CD14-positive monocyte (primary cell): ENCODE measurements around the gene FSCN2. TPM values are rescaled to one million over a fixed set of nuclear protein-coding genes. Genes with fewer than 3 reads are reported as not detected.

Experiments used
- DNase-seq, 3 donors: peaks; one replicate each; pipeline ENCODE4 v3.0.0-alpha.2; 2011 to 2022
- H2AFZ ChIP-seq: 2 replicates; pipeline ENCODE4 v1.6.0; 2012; ENCODE audit warnings: mild to moderate bottlenecking, low read depth, low read length, inconsistent platforms; ENCODE audit not compliant: insufficient read depth, poor library complexity, severe bottlenecking
- H3K27ac ChIP-seq, 2 donors: 1 replicate in 1 of 2; 2 replicates in 1 of 2; pipeline ENCODE4 v1.5.1; 2012 to 2013; ENCODE audit warnings: low read length in 2 of 2, control low read depth in 1 of 2, inconsistent platforms in 1 of 2, low read depth in 1 of 2, mild to moderate bottlenecking in 1 of 2
- H3K27me3 ChIP-seq, 2 donors: one replicate each; pipeline versions ENCODE4 v1.6.0 to v1.6.1; 2011 to 2013; ENCODE audit warnings: low read length in 2 of 2; ENCODE audit not compliant: control insufficient read depth in 2 of 2, insufficient read depth in 2 of 2
- H3K36me3 ChIP-seq, 2 donors: replicated peaks in 1 of 2; 1 replicate in 1 of 2; 2 replicates in 1 of 2; pipeline versions ENCODE4 v1.5.1 to v1.6.1; 2012 to 2013; ENCODE audit warnings: low read length in 2 of 2, control low read depth in 1 of 2, inconsistent platforms in 1 of 2, mild to moderate bottlenecking in 1 of 2; ENCODE audit not compliant: insufficient read depth in 2 of 2, control insufficient read depth in 1 of 2
- H3K4me1 ChIP-seq, 2 donors: 1 replicate in 1 of 2; 2 replicates in 1 of 2; pipeline versions ENCODE4 v1.5.1 to v1.6.1; 2012 to 2013; ENCODE audit warnings: low read length in 2 of 2, control low read depth in 1 of 2, inconsistent platforms in 1 of 2, mild to moderate bottlenecking in 1 of 2, moderate library complexity in 1 of 2; ENCODE audit not compliant: insufficient read depth in 2 of 2, control insufficient read depth in 1 of 2
- H3K4me2 ChIP-seq: replicated peaks from 2 replicates; pipeline ENCODE3; 2012; ENCODE audit warnings: low read length, moderate library complexity, mild to moderate bottlenecking; ENCODE audit not compliant: poor library complexity, severe bottlenecking; ENCODE audit errors: extremely low read depth
- H3K4me3 ChIP-seq, 3 experiments: fragments of 200-600 bp in 1 of 3; sonication (generic) in 1 of 3; replicated peaks in 1 of 3; 1 replicate in 2 of 3; 2 replicates in 1 of 3; pipeline ENCODE4 v1.5.1; 2011 to 2013; ENCODE audit warnings: low read length in 3 of 3, mild to moderate bottlenecking in 3 of 3, control low read depth in 2 of 3, low read depth in 2 of 3, inconsistent platforms in 1 of 3, moderate library complexity in 1 of 3
- H3K79me2 ChIP-seq: 2 replicates; pipeline ENCODE4 v1.6.0; 2012; ENCODE audit warnings: mild to moderate bottlenecking, control low read depth, inconsistent platforms, low read length, moderate library complexity; ENCODE audit not compliant: insufficient read depth
- H3K9ac ChIP-seq: 2 replicates; pipeline ENCODE4 v1.6.0; 2017; ENCODE audit warnings: low read length, mild to moderate bottlenecking; ENCODE audit not compliant: insufficient read depth, poor library complexity, severe bottlenecking
- H3K9me3 ChIP-seq, 2 donors: replicated peaks in 1 of 2; 1 replicate in 1 of 2; 2 replicates in 1 of 2; pipeline versions ENCODE4 v1.5.1 to v1.6.1; 2012 to 2013; ENCODE audit warnings: low read length in 2 of 2, control low read depth in 1 of 2; ENCODE audit not compliant: control insufficient read depth in 1 of 2, insufficient read depth in 1 of 2
- H4K20me1 ChIP-seq: 2 replicates; pipeline ENCODE4 v1.6.0; 2012; ENCODE audit warnings: mild to moderate bottlenecking, low read length, control low read depth, moderate library complexity; ENCODE audit not compliant: insufficient read depth
- H3K27ac Mint-ChIP-seq, 7 donors: one replicate each; pipeline ENCODE4 v1.8.0; 2020; ENCODE audit warnings: mild to moderate bottlenecking in 7 of 7, mixed read lengths in 7 of 7, moderate library complexity in 6 of 7, inconsistent platforms in 2 of 7
- H3K27me3 Mint-ChIP-seq, 3 donors: one replicate each; pipeline ENCODE4 v1.8.0; 2021 to 2022; ENCODE audit warnings: low read depth in 3 of 3, mild to moderate bottlenecking in 3 of 3, mixed read lengths in 3 of 3, moderate library complexity in 3 of 3, inconsistent platforms in 1 of 3
- H3K36me3 Mint-ChIP-seq, 2 donors: one replicate each; pipeline ENCODE4 v1.8.0; 2020; ENCODE audit warnings: mixed read lengths in 2 of 2, inconsistent platforms in 1 of 2, mild to moderate bottlenecking in 1 of 2
- H3K4me1 Mint-ChIP-seq: one replicate; pipeline ENCODE4 v1.8.0; 2020; ENCODE audit warnings: mild to moderate bottlenecking, mixed read lengths
- H3K4me3 Mint-ChIP-seq, 2 donors: one replicate each; pipeline ENCODE4 v1.8.0; 2020; ENCODE audit warnings: mild to moderate bottlenecking in 2 of 2, mixed read lengths in 2 of 2, moderate library complexity in 1 of 2
- H3K9me3 Mint-ChIP-seq, 7 donors: one replicate each; pipeline ENCODE4 v1.8.0; 2020 to 2022; ENCODE audit warnings: mixed read lengths in 7 of 7, mild to moderate bottlenecking in 6 of 7, moderate library complexity in 6 of 7, inconsistent platforms in 2 of 7
- CTCF ChIP-seq: fragments of 200-600 bp; IDR thresholded peaks from one replicate; pipeline ENCODE4 v1.8.0; 2022; ENCODE audit warnings: antibody characterized with exemption, mild to moderate bottlenecking
- WGBS: methylation state at CpG from one replicate; pipeline ENCODE4 v1.1.5; 2013; ENCODE audit warnings: missing lambda C conversion rate; ENCODE audit not compliant: insufficient coverage; 5-methylcytosine and 5-hydroxymethylcytosine counted together
- intact Hi-C, 2 donors: fragments of 100-400 bp; cut with micrococcal nuclease; formaldehyde crosslinking; loops; one replicate each; pipeline versions ENCODE4 v1.15.0 to v1.15.1; 2023
- polyA plus RNA-seq, 3 donors: library from polyadenylated mRNA; depleted of rRNA in 1 of 3; unstranded in 2 of 3; stranded (reverse) in 1 of 3; fragments of 300-500 nt in 2 of 3; fragments of >200 nt in 1 of 3; fragmentation: Illumina TruSeq in 2 of 3; gene quantifications; 1 replicate in 2 of 3; 2 replicates in 1 of 3; pipeline ENCODE4 v1.2.3, GENCODE V29; 2012 to 2021

Gene FSCN2
- polyA plus RNA-seq, 3 donors = 0.07 TPM; not detected in 2

DNA sequence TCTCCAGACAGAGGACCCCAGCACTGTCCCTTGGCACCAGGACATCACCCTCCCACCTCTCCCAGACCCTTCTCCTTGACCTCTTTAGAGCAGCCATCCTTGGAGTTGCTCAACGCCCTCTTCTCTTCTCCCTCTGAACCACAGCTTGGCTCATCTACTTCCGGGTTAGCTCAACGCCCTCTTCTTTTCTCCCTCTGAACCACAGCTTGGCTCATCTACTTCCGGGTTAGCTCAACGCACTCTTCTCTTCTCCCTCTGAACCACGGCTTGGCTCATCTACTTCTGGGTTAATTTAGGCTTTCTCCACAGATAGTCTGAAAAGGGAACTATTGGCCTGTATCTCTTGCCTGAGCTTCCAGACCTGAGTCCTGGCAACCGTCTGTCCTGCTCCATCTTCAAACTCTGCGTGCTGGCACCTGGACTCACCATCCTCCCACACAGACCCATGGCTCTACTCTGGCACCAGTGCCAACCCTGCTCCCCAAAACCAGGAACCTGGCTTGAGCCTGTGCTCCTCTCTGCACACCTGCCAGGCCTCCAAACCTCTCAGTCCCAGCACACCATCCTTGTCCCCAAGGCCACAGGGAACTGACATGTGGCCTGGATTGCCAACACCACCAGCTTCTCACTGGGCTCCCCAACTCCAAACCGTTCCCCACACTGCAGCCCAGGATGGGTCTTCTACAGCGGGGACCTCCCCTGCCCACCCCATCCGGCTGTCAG, 49.3 kb downstream of the FSCN2 start:
- H3K27me3 Mint-ChIP-seq = peaks cover 0 to 2% (median 0%) of the 10 kb centered on the region in 3 donors
- TF ChIP-seq CTCF = no peak
- H3K4me1 ChIP-seq = peaks cover 17 to 18% of the 10 kb centered on the region in 2 donors
- peaks cover 6% of the 10 kb centered on the region for H4K20me1 ChIP-seq
- H3K36me3 ChIP-seq = peaks cover 55 to 84% of the 10 kb centered on the region in 2 donors
- H3K9me3 Mint-ChIP-seq = peaks cover 0 to 2% (median 0%) of the 10 kb centered on the region in 7 donors
- no peaks in the 10 kb centered on the region for H3K9me3 ChIP-seq
- peak overlapping the region; percentile 51 for H2AFZ ChIP-seq
- intact Hi-C loops = no loop called here
- peak; percentile 58 to 80 (median 78) for DNase-seq
- 55% methylated on average over 10 of the region's 11 CpGs for whole genome bisulfite sequencing
- peaks cover 63 to 88% of the 10 kb centered on the region in 2 donors for H3K36me3 Mint-ChIP-seq
- H3K27me3 ChIP-seq = no peaks in the 10 kb centered on the region
- H3K4me3 Mint-ChIP-seq = peak overlapping the region in 1 of 2 donors; percentile 57
- peak overlapping the region in 1 of 3 experiments; percentile 13 for H3K4me3 ChIP-seq
- peak overlapping the region; percentile 36 for H3K4me2 ChIP-seq
- H3K4me1 Mint-ChIP-seq = peaks cover 21% of the 10 kb centered on the region
- H3K79me2 ChIP-seq = peaks cover 61% of the 10 kb centered on the region
- peak overlapping the region; percentile 72 to 96 (median 87) for H3K27ac Mint-ChIP-seq
- H3K9ac ChIP-seq = no peak overlapping the region
- peak overlapping the region; percentile 71 to 81 for H3K27ac ChIP-seq

- Histone ChIP-seq H3K4me1 (peaks cover 17 to 18% of the 10 kb centered on the region in 2 donors), H3K79me2 (peaks cover 61% of the 10 kb centered on the region)
- no peak for TF ChIP-seq CTCF
Measured at GRCh38 chr17:81578038-81578441, 49.9 kb downstream of the FSCN2 start.

More at GRCh38 chr17:81578038-81578441, 49.9 kb downstream of the FSCN2 start:
- H3K4me2 ChIP-seq = no peak overlapping the region
- Mint-ChIP-seq H3K4me3 (peak overlapping the region in 1 of 2 donors; percentile 57), H3K27ac (peak overlapping the region; percentile 72 to 96 (median 87)), H3K4me1 (peaks cover 21% of the 10 kb centered on the region), H3K27me3 (peaks cover 0 to 2% (median 0%) of the 10 kb centered on the region in 3 donors), H3K9me3 (peaks cover 0 to 2% (median 0%) of the 10 kb centered on the region in 7 donors), H3K36me3 (peaks cover 64 to 90% of the 10 kb centered on the region in 2 donors)
- H3K27me3 ChIP-seq = no peaks in the 10 kb centered on the region
- WGBS = 95% methylated on average over 6 of the region's 10 CpGs
- H3K4me3 ChIP-seq = no peak overlapping the region
- H4K20me1 ChIP-seq = peaks cover 6% of the 10 kb centered on the region
- no peaks in the 10 kb centered on the region for H3K9me3 ChIP-seq
- no peak overlapping the region for H2AFZ ChIP-seq
- intact Hi-C loops = no loop called here
- peaks cover 55 to 85% of the 10 kb centered on the region in 2 donors for H3K36me3 ChIP-seq
- H3K27ac ChIP-seq = peak overlapping the region; percentile 71 to 81
- DNase-seq = no peak
- H3K9ac ChIP-seq = no peak overlapping the region
